Activated gamma-delta T cell treated with anti-CD3 and anti-CD28 coated beads, Interleukin-2, amount 50 U/mL, for 16 hours (primary cell): ENCODE data around the gene PREP.

ENCODE experiments used
- DNase-seq: peaks from one replicate; pipeline ENCODE4 v3.0.0-alpha.2; 2020; ENCODE audit warnings: low read depth

The PREP gene

DNA sequence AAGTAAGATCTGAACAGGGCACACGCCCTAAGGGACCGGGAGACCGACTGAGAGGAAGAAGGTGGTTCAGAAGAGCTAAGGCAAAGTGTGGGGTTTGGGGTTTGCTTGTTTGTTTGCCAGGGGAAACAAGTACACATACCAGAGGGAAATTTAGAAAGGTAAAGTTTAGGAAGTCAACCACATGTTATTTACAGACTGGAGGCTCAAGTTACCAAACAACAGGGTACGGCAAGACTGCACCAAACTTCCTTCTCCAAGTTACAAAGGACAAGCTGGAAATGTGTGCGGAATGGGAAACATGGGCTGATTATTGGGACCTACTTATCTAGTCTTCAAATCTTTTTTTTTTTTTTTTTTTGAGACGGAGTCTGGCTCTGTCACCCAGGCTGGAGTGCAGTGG is 11.2 kb downstream of the PREP start:
- no peak for DNase-seq

- DNase-seq: no peak
Measured at GRCh38 chr6:105389543-105389942, 13.3 kb downstream of the PREP start.

DNA sequence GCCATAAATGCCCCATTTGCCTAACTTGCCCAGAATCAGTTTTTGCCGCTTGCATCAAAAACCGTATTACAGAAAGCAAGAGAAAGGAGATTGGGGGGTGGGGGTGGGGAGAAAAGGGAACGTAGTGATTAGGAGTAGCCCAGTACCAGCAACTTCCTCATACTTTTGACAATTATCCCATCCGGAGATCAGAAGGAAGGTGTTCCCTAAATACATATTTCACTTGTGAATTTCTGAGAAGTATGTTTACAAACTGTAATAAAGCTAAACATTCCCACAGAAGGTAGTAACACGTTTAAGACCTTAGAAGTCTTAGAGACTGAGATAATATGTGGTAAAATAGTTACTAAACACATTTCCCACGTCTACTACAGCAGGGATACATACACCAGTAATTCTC is 14.5 kb downstream of the PREP start:
- no peak for DNase-seq

- no peak for DNase-seq
Measured at GRCh38 chr6:105384004-105384403, 18.9 kb downstream of the PREP start.

- DNase-seq: no peak
Measured at GRCh38 chr6:105382958-105383357, 19.9 kb downstream of the PREP start.

DNA sequence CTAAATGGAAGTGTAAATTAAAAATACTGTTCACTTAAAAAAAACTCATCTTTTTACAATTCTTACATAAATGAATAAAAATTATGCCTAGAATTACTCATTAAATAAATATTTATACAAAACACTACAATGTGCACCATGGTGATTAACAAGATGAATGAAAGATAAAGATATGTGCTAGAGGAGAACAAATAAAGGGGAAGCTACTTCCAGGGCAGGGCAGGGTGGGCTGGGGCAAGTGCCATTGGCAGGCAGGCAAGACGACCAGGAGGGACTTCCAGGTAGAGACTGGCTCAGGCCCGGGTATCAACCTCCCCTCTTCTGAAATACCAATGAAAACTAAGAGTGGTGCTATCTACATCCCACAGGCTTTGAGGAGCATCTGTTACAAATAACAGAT is 20.4 kb downstream of the PREP start:
- DNase-seq: no peak

- no peak for DNase-seq
Measured at GRCh38 chr6:105380634-105381033, 22.2 kb downstream of the PREP start.

DNA sequence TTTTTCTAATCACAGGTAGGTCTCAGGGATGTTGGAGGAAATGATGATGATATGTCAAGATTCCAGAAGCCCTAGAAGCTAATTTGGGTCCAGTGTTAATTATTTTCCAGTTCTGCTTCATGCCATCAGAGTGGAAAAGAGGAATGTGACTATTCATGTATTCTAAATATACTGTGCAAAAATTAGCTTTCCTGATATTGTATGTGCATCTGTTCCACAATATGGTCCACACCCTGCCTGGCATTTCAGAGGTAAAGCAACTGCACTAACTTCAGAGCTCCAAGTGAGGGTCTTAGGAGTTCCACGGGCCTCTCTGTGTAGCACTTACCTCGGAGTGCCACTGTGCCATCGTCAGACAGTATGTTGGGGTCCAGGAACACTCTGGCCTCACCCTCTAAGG is 27.1 kb downstream of the PREP start:
- DNase-seq: no peak

DNA sequence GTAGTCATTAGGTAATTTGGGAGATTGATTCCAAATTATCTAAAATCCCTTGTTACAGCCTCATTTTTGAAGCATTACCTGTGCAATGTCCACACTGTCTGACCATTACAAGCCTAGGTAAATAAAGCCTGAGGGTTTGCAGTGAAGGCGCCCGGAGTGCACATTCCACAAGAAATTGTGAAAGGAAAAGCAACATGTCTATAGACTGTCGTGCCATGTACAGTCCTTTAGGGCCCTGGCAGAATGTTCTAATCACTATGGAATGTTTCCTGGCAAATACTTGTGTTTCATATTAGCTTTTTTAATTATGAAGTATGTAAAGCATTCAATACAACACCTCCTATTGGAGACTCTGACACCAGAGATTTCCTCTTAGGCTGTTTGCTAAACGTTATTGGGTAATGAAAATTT is 28.9 kb downstream of the PREP start:
- no peak for DNase-seq

DNA sequence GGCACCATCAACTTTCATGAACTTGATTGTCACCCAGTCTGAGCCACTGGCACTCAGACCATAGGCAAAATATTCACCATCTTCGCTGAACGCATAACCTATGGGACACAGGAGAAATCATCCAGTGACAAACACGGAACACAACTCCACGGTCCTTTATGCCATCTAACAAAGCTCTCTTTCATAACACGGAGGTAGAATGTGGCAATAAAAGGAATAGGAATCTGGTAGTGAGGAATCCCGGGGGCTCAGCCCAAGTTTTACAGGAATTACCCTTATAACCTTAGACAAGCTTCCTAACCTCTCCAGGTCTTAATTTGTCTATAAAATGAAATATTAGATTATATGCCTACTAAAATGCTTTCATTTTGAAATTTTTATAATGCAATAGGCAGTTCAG is 29.4 kb downstream of the PREP start:
- DNase-seq: no peak

GRCh38 chr6:105372849-105373182 is 30.1 kb downstream of the PREP start:
- no peak for DNase-seq

- DNase-seq: no peak
Measured at GRCh38 chr6:105372142-105372848, 30.6 kb downstream of the PREP start.

DNA sequence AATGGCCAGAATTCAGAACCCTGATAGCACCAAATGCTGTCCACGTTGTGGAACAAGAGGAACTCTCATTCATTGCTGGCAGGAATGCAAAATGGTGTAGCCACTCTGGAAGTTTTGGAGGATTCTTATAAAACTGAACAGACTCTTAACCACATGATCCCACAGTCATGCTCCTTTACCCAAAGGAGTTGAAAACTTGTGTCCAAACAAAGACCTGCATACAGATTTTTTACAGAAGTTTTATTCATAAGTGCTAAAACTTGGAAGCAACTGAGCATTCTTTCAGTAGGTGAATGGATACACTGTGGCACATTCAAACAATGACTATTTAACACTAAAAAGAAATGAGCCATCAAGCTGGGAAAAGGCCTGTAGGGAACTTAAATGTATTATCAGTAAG is 32.5 kb downstream of the PREP start:
- DNase-seq: no peak

DNA sequence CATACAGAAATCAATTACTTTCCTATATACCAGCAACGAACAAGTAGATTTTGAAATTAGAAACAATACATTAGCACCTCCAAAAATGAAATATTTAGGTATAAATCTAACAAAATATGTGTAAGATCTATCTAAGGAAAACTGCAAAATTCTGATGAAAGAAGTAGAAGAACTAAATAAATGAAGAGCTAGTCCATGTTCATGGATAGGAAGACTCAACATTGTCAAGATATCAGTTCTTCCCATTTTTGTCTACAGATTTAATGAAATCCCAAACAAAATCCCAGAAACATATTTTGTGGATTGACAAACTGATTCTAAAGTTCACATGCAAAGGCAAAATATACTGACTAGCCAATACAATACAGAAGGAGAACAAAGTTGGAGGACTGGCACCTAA is 33.7 kb downstream of the PREP start:
- DNase-seq: no peak

- DNase-seq: no peak
Measured at GRCh38 chr6:105364243-105364642, 38.6 kb downstream of the PREP start.

- DNase-seq: no peak
Measured at GRCh38 chr6:105363100-105363754, 39.7 kb downstream of the PREP start.

GRCh38 chr6:105359419-105360370 is 43.2 kb downstream of the PREP start:
- DNase-seq: no peak

- no peak for DNase-seq
Measured at GRCh38 chr6:105357165-105357564, 45.7 kb downstream of the PREP start.

GRCh38 chr6:105352037-105352617 is 50.8 kb downstream of the PREP start:
- no peak for DNase-seq

DNA sequence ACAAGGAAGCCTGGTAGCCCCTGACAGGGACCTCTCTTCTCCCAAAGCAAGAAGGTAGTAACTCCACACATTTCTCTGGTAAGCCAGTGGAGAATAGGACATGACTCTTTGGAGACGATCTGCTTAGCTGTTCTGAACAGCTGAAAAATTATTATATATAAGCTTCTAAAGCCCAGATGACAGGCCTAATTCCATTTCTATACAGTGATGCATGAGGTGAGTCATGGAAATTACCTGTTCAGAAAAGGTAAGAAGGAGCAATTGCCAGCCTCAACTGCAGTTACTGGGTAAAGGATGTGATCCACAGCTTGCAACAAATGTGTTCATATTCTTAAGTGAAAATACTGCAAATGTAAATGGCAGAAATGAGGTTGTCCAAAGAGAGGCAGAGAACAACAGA is 54.0 kb downstream of the PREP start:
- no peak for DNase-seq

DNA sequence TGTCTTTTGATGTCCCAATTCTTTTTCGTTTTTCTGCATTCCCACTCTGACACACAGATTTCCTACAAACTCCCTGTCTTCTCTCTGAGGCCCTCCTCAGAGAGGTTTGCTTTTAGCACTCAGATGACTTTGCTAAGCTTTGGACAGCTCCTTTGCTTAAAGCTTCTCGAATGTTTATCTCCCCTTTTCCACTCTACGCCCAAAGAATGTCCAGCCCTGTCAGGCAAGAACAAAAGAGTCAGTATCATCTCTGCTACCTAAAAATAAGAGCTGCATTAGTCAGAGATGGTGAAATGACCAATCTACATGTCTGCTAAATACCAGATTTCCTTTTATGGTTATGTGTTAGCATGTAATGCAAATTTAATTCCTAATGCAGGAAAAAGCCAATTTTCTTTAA is 56.8 kb downstream of the PREP start:
- no peak for DNase-seq

DNA sequence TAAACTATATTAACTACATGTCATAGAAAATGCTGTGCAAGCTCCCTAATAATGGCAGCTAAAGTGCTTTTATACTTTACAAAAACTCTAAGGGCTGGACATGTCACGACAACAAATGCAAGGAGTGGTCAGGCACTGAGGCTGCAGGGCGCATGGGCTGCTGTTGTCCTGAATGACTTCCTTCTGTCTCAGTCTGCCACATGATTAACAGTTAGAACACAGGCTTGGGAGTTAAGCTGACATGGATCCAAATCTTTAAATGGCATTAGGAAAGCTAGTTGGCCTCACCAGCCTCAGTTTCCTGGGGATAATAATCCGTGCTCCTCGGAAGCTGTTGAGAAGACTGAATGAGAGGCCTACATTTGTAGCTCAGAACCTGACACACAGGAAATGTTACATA is 57.4 kb downstream of the PREP start:
- no peak for DNase-seq
